C4-2B (cell line): Measurements from ENCODE around the gene SEZ6L.

Experiments used
- H3K27ac ChIP-seq: fragments of 450-650 bp; 2 replicates; pipeline ENCODE4 v1.5.1; 2017
- ZFX ChIP-seq: fragments of 450-650 bp; IDR thresholded peaks from 2 replicates; pipeline ENCODE4 v1.6.1; 2017
- TF ChIP-seq, protein P1 (sequence below): fragments of 450-650 bp; conservative IDR thresholded peaks from 2 replicates; pipeline ENCODE4 v1.5.1; 2017; ENCODE audit warnings: mild to moderate bottlenecking

The SEZ6L gene

DNA sequence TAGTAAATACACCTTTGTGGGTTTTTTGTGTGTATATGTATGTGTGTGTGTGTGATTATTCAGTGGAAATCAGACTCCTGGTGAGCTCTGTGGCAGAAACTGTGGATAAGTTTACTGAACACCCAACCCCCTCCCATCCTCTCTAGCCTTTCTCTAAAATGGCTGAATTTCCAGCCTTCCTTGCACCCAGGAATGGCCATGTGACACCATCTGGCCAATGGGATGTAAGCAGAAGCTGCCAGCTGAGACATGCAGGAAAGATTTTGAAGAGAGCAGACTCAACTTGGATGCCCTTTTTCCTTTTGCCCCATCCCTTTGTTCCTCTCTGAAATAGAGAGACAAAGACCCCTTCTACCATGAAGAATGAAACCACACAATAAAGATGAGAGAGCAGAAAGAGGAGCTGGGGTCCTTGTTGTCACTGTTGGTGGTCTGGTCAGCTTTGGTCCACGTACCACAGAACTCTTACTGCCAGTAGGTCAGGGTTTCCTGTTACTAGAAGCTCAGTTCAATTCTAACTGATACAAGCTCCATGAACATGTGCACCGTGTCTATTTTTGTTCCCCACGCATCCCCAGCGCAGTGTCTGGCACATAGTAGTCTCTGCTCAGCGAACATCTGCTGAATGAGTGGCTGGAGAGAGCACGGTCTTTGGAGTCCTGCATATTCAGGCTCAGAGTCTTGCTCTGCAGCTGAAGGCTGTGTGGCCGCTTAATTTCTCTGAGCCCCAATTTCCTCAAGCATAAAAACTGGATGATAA, 57.5 kb downstream of the SEZ6L start:
- H3K27ac ChIP-seq = no peak overlapping the region
- TF ChIP-seq, protein P1, sequence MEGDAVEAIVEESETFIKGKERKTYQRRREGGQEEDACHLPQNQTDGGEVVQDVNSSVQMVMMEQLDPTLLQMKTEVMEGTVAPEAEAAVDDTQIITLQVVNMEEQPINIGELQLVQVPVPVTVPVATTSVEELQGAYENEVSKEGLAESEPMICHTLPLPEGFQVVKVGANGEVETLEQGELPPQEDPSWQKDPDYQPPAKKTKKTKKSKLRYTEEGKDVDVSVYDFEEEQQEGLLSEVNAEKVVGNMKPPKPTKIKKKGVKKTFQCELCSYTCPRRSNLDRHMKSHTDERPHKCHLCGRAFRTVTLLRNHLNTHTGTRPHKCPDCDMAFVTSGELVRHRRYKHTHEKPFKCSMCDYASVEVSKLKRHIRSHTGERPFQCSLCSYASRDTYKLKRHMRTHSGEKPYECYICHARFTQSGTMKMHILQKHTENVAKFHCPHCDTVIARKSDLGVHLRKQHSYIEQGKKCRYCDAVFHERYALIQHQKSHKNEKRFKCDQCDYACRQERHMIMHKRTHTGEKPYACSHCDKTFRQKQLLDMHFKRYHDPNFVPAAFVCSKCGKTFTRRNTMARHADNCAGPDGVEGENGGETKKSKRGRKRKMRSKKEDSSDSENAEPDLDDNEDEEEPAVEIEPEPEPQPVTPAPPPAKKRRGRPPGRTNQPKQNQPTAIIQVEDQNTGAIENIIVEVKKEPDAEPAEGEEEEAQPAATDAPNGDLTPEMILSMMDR = no peak
- no peak for TF ChIP-seq ZFX

DNA sequence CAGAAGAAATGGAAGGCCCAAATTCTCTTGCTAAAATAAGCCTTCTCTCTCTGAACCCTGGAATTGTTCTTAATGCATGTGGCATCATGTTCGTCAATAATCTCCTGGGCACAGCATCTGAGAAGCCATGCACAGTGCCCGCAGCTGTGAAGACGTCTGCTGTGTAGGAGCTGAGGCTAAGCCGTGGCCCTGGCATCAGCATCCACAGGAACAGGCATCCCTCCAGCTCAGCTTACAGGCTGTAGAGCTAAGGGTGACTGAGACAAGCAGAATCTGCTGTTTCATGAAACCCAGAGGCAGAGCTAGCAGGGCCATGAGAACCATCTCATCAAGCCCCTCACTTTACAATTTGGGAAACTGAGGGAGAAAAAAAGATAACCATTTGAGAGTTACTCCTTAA, 60.6 kb downstream of the SEZ6L start:
- H3K27ac ChIP-seq = no peak overlapping the region
- TF ChIP-seq ZFX = no peak

DNA sequence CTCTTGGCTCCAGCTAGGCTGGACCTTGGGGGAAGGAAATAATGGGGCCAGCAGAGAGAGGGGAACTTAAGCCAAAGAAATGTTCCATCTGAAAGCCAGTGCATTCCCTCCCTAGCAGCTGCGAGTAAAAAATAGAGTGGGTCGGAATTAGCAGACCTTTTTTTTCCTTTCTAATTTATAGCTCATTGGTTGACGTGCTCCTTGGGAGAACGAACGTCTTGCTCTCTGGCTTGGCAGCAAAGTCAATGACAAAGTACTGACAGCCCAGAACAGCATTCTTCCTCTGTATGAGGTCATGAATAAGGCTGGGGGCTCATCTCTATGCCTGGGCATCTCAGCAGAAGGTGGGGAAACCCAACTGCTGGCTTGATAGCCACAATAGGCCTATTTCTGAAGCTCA, 65.0 kb downstream of the SEZ6L start:
- H3K27ac ChIP-seq = no peak overlapping the region
- no peak for TF ChIP-seq ZFX
- TF ChIP-seq, protein P1 = no peak

DNA sequence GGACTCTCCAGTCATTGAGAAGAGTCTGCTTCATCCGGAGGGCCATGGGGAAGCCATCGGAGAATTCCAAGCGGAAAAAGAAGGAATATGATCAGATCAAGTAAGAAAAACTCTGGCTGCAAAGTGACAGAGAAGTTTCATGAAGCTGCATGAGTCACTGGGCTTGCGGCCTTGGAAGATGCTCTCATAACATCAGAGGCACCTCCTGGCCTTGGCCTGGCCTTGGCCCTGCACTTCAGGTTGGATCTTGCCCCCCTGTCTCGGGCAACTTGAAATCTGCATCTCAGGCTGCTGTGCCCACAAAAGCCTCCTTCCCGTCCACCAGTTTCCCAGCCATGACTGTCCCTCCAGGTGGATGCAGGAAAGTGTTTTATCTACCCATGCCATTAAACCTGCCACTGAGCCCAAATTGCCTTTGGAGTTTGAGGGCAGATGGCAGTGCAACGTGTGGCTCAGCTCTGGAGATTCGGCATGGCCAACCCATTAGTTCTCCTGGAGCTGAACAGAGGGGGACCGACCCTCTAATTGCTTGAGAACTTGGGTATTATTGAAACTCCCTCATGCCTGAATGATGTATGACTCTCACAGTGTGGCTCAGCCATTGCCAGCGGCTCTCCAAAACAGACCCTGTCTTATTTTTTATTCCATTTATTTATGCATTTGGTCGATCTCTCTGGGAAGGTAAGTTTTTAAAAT, 66.7 kb downstream of the SEZ6L start:
- H3K27ac ChIP-seq = no peak overlapping the region
- TF ChIP-seq, protein P1 = no peak
- no peak for TF ChIP-seq ZFX

DNA sequence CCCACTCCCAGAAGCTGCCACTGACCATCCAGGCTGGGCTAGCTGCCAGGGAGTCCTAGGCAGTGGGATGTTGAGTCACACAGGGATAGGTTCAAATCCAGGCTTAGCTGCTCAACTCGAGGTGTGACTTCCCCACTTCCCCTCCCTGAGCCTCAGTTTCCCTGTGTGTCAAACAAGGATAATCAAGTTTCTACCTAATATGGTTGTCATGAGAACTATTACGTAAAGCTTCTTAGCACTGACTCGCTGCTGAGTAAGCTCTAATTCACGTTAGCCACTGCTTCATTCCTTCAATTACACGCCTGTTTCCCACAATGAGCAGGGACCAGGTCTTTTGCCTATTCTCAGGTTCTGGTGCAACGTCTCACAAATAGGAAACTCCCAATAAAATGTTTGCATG, 67.7 kb downstream of the SEZ6L start:
- TF ChIP-seq, protein P1 = no peak
- TF ChIP-seq ZFX = no peak
- H3K27ac ChIP-seq = no peak overlapping the region

DNA sequence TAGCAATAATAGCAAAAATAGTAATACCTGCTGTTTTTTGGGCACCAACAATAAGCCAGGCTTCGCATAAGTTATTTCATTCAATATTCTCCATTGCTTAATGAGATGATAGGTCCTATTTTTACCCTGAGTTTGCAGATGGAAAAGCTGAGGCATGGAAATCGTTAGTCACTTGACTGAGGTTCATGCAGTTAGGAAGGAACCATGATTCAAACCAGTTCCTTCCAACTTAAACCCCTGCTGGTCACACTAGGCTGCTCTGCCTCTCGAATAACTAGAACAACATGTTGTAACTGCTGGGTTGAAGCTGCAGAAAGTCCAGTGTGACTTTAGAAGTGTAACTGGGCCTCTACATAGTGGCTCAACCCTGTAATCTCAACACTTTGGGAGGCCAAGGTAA, 69.3 kb downstream of the SEZ6L start:
- H3K27ac ChIP-seq = no peak overlapping the region
- TF ChIP-seq, protein P1 = no peak
- no peak for TF ChIP-seq ZFX

DNA sequence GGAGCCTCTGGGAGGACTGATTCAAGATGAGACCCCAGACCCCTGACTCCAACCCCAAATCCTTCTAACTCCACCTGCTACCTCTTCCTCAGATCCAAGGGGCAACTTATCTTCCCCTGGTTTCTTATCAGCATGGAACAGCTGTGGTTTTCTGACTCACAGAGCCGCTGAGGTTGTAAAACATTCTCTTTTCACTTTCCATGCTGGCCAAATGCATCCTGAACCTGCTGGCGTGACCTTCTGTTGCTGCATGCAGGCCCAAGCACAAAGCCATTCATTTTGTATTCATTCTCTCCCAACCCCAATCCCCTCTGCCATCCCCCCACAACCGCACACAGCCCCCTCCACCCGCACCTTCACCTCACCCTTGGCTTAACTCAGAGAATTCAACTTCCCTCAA, 70.3 kb downstream of the SEZ6L start:
- no peak overlapping the region for H3K27ac ChIP-seq
- TF ChIP-seq ZFX = no peak
- TF ChIP-seq, protein P1 = no peak
